ENCODE measurements around the gene PANK4. TPM values are rescaled to one million over a fixed set of nuclear protein-coding genes. Genes with fewer than 3 reads are reported as not detected.

The PANK4 gene
- total and polyA plus RNA-seq, 9 of the 15 experiments (the other 6 are each of a cell fraction or from before 2014, with no cell fraction given) = 0.93 to 55.6 (median 31.5) TPM

- no peak for TF ChIP-seq HNRNPL (IDR thresholded peaks at IDR 0.05; ENCODE audit: low read depth, low read length)
- TF ChIP-seq ZFX (CRISPR knock-in tag; IDR thresholded peaks at IDR 0.05) = peak; percentile 74
- TF ChIP-seq CREB1 (IDR thresholded peaks at IDR 0.05) = no peak
- no peak for TF ChIP-seq CREB1 (CRISPR knock-in tag; IDR thresholded peaks at IDR 0.05)
- TF ChIP-seq TAF9B (IDR thresholded peaks at IDR 0.05; ENCODE audit: partially characterized antibody) = no peak
- no peak for TF ChIP-seq ZBTB26 (CRISPR knock-in tag; IDR thresholded peaks at IDR 0.05)
- TF ChIP-seq CSDE1 (IDR thresholded peaks at IDR 0.05) = no peak
- no peak for TF ChIP-seq PHTF2 (CRISPR knock-in tag; IDR thresholded peaks at IDR 0.05)
- TF ChIP-seq FOXO4 (CRISPR knock-in tag; IDR thresholded peaks at IDR 0.05) = 0 out of 2 replicates have a peak, but pooled peaks have one; percentile 29
- peak; percentile 54 for TF ChIP-seq PRDM10 (IDR thresholded peaks at IDR 0.05; ENCODE audit: partially characterized antibody)
- peak; percentile 7 to 15; a peak in 2 of 4 replicates for TF ChIP-seq NRF1 (conservative IDR thresholded peaks at IDR 0.05 in 1 of 2, IDR thresholded peaks at IDR 0.05 in 1 of 2)
- 0 out of 2 replicates have a peak, but pooled peaks have one; percentile 13 for TF ChIP-seq SMARCA4 (IDR thresholded peaks at IDR 0.05)
- TF ChIP-seq ZFP30 (CRISPR knock-in tag; IDR thresholded peaks at IDR 0.05; ENCODE audit: borderline replicate concordance) = no peak
- no peak for TF ChIP-seq E4F1 (CRISPR knock-in tag; IDR thresholded peaks at IDR 0.05; ENCODE audit: borderline replicate concordance)
- no peak; a peak in 1 of 4 replicates for TF ChIP-seq KDM1A (IDR thresholded peaks at IDR 0.05)
- no peak for TF ChIP-seq SP2 (IDR thresholded peaks at IDR 0.05; ENCODE audit: extremely low read depth, low read depth, low read length, poor library complexity, severe bottlenecking)
- TF ChIP-seq L3MBTL2 (IDR thresholded peaks at IDR 0.05) = peak; percentile 86
- TF ChIP-seq GATAD2B (IDR thresholded peaks at IDR 0.05; ENCODE audit: borderline replicate concordance) = no peak
- peak; percentile 26 for TF ChIP-seq ZBTB17 (CRISPR knock-in tag; IDR thresholded peaks at IDR 0.05)
- TF ChIP-seq PHF8 (IDR thresholded peaks at IDR 0.05; ENCODE audit: borderline replicate concordance, low read length) = peak; percentile 10; the same call in 1 of the 2 replicates
Measured at GRCh38 chr1:2544093-2544874, 17.9 kb upstream of the PANK4 start (continued).
